ENCODE results near the gene TMEM138. TPM values are rescaled to one million over a fixed set of nuclear protein-coding genes. Genes with fewer than 3 reads are reported as not detected.

TMEM138 gene
- total RNA-seq: 10 to 100 TPM; 12.0 to 81.5 (median 20.9) TPM

DNA sequence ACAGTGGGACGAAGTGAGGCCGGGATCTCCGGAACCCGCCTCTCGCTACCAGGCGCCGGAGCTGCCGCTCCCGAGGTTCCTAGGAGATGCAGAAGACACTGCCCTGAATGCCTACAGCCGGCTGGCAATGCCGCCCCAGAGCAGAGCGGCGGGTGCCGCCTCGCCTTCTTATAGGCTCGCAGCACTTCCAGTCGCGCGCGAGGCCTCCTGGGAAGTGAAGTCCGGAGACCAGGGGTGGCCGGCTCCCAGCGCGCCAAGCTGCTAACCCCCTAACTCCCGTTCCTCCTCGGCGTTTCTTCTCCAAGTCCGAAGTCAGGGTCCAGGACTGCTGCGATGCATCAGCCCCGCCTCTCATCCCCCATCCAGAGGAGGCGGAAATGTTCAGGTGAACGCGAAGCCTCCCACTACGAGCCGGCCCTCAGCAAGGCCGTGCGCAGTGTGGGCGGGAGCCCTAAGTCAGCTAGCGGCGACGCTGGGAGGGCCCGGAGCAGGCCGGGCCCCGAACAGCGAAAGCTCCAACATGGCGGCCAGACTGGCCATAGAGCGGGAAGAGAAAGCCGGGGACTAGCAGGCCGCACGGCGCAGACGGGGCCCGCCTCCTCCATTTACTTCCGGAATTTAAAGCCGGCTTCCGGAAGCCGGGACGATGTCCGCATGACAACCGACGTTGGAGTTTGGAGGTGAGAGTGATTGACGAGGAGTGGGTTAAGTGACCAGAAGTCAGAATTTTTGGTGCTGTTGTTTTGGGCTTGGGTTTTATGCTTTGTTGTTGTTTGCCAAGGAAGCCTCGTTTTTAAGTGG lies at the start of gene TMEM138, which contains the start of gene CYB561A3:
Gene TMEM138, plus strand, starts transcription at position 634 of the 801 bp plus-strand sequence. CDS start 2,017 bp downstream, outside the sequence.
Gene CYB561A3, minus strand, starts transcription at position 142 of the 801 bp plus-strand sequence. CDS start 5,169 bp downstream, outside the sequence.
- H3K4me3 ChIP-seq: peak within 1 kb of the TSS; percentile 62 to 81
- no peaks in the 10 kb centered on the region for H3K4me1 ChIP-seq
- no peaks in the 10 kb centered on the region for H3K27me3 ChIP-seq
- H3K9me3 ChIP-seq: no peaks in the 10 kb centered on the region
- peak; percentile 48 to 89 for TF ChIP-seq POLR2A (IDR thresholded peaks at IDR 0.05)
- TF ChIP-seq, protein P1, sequence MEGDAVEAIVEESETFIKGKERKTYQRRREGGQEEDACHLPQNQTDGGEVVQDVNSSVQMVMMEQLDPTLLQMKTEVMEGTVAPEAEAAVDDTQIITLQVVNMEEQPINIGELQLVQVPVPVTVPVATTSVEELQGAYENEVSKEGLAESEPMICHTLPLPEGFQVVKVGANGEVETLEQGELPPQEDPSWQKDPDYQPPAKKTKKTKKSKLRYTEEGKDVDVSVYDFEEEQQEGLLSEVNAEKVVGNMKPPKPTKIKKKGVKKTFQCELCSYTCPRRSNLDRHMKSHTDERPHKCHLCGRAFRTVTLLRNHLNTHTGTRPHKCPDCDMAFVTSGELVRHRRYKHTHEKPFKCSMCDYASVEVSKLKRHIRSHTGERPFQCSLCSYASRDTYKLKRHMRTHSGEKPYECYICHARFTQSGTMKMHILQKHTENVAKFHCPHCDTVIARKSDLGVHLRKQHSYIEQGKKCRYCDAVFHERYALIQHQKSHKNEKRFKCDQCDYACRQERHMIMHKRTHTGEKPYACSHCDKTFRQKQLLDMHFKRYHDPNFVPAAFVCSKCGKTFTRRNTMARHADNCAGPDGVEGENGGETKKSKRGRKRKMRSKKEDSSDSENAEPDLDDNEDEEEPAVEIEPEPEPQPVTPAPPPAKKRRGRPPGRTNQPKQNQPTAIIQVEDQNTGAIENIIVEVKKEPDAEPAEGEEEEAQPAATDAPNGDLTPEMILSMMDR (IDR thresholded peaks at IDR 0.05): peak in 1 of 4 experiments; percentile 7
- intact Hi-C loops (cut with DNase I; ENCODE audit: low total_unique reads): no loop called here
- peak within 1 kb of the TSS; percentile 93 to 97 for H3K27ac ChIP-seq
- no peaks in the 10 kb centered on the region for H3K36me3 ChIP-seq
- DNase-seq: peak; percentile 90 to 92

DNA sequence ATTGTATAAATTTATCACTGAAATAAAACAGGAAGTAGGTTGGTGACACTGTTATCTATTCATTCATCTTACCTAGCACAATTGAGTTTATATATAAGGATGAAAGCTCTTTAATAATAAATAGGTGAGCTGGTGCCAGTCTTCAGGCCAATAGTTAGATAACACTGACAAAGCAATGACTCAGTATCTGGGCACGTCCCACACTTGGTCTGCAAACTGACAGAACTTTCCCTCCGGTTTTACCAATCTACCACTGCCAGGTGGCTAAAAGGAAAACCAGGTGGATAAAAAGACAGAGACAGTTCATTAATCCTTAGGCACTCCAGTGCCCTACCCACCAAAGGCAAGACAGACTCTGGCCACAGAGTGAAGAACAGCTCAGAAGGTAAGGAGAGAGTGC lies 46.9 kb upstream of the TMEM138 start:
- Histone ChIP-seq H3K4me1 (no peaks in the 10 kb centered on the region), H3K4me3 (no peak overlapping the region), H3K27ac (no peak overlapping the region), H3K36me3 (no peaks in the 10 kb centered on the region), H3K9me3 (no peaks in the 10 kb centered on the region), H3K27me3 (no peaks in the 10 kb centered on the region)
- TF ChIP-seq, protein P1 (IDR thresholded peaks at IDR 0.05): no peak
- TF ChIP-seq POLR2A (IDR thresholded peaks at IDR 0.05): no peak
- intact Hi-C loops (cut with DNase I; ENCODE audit: low total_unique reads): no loop called here
- no peak for DNase-seq

DNA sequence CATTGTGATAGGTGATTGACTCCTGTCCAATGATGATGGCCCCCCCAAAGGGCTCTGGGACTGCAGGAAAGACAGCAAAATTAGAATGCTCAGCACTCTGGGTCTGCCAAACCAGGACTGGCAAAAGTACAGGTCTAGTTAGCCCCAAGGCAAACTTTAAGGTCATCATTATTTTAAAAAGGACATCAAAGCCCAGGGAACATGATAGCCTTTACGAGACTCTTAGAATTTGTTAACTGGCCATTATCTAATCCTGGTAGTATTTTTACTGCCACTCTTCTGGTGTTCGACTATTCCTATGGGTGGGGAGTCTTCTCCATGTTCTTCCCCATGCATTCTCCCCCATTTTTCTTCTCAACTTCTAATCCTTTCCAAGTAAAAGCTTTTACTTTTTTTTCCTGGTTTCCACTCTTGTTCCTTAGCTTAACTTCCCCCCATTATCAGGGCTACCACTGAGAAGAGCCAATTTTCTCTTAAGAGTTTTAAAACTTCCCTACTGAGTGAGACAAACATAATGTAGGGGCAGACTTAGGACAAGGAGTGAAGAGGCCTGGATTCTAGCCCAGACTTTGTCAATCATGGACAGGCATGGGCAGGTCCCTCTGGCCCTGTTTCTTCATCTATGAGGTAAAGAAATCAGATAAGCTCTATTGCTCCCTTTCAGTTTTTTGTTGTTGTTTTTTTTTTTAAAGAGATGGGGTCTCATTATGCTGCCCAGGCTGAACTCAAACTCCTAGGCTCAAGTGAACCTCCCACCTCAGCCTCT lies 36.3 kb upstream of the TMEM138 start:
- no peak for DNase-seq
- H3K36me3 ChIP-seq: no peaks in the 10 kb centered on the region
- no peaks in the 10 kb centered on the region for H3K27me3 ChIP-seq
- TF ChIP-seq POLR2A (IDR thresholded peaks at IDR 0.05): no peak
- TF ChIP-seq, protein P1 (IDR thresholded peaks at IDR 0.05): no peak
- H3K4me3 ChIP-seq: no peak overlapping the region
- no peaks in the 10 kb centered on the region for H3K4me1 ChIP-seq
- H3K27ac ChIP-seq: no peak overlapping the region
- intact Hi-C loops (cut with DNase I; ENCODE audit: low total_unique reads): no loop called here
- no peaks in the 10 kb centered on the region for H3K9me3 ChIP-seq

DNA sequence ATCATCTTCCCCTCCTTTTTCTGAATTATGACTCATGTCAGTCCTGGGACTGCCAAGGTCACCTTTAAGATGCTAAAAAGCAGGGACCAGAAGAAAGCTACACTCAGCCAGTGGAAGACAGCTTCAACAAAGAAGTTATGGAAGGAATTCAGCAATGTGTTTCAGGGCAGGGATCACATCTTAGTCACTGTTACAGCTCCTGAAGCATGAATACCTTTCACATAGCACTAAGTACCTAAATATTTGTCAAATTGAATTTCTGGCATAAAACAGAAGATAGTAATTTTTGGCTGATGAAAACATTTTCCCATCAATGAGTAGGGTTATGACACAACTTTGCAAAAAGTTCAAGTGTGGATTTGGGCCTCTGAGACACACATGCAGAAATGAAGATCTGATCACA lies 34.5 kb upstream of the TMEM138 start:
- intact Hi-C loops (cut with DNase I; ENCODE audit: low total_unique reads): no loop called here
- no peaks in the 10 kb centered on the region for H3K9me3 ChIP-seq
- no peak overlapping the region for H3K4me3 ChIP-seq
- no peak overlapping the region for H3K27ac ChIP-seq
- H3K27me3 ChIP-seq: no peaks in the 10 kb centered on the region
- H3K36me3 ChIP-seq: no peaks in the 10 kb centered on the region
- H3K4me1 ChIP-seq: peaks cover 0 to 5% of the 10 kb centered on the region in 2 donors
- no peak for DNase-seq
- TF ChIP-seq, protein P1 (IDR thresholded peaks at IDR 0.05): no peak
- no peak for TF ChIP-seq POLR2A (IDR thresholded peaks at IDR 0.05)

DNA sequence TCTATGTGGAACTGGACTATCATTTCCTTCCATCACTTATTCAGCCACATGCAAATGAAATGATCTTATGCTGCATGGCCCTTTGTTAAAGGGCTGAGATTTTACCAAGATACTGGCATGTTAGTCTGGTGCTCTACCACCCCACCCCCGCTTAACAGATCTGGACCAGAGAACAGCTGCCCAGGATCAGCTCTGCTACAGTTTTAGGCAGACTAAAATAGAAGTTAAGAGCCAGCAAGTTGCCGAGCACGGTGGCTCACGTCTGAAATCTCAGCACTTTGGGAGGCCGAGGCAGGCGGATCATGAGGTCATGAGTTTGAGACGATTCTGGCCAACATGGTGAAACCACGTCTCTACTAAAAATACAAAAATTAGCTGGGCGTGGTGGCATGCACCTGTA lies 33.8 kb upstream of the TMEM138 start:
- H3K36me3 ChIP-seq: no peaks in the 10 kb centered on the region
- intact Hi-C loops (cut with DNase I; ENCODE audit: low total_unique reads): no loop called here
- H3K27me3 ChIP-seq: no peaks in the 10 kb centered on the region
- no peak overlapping the region for H3K4me3 ChIP-seq
- H3K9me3 ChIP-seq: no peaks in the 10 kb centered on the region
- H3K4me1 ChIP-seq: peaks cover 0 to 5% of the 10 kb centered on the region in 2 donors
- TF ChIP-seq, protein P1 (IDR thresholded peaks at IDR 0.05): no peak
- no peak for TF ChIP-seq POLR2A (IDR thresholded peaks at IDR 0.05)
- no peak overlapping the region for H3K27ac ChIP-seq
- no peak for DNase-seq

All from uterus (tissue), 4 donors.